Measurements from ENCODE around the gene CSRNP2.

Gene CSRNP2

DNA sequence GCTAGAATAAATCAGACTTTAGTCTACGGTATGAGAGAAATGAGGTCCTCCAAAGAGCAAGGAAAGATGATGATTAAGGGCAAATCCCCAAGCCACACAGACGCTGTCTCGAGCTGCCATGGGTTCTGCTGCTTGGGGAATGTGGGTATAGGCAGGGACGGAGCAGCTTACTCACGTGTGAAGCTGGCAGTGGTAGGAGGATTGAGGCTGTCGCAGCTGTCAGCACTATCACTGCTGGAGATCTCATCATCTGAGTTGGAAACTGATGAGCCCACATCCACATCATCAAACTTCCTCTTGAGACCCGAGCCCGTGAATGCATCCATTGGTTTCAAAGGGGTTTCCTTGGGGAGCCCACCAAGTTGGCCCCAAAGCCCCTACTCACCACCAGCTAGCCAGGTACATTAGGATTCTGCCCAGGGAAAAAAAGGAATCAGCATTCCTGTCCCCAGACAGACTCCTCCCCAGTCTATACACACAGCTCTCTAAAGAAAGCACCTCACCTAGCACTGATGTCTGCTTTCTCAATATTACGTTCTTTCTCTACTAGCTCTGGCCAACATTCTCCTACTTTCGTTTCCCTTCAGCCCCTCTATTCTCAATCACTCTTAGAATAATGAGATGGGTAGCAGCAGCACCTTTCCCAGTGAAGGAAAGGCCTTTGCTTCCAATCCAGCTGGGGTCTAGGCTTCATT lies 7.0 kb downstream of the CSRNP2 start:
- DNase-seq: peak; percentile 63

DNA sequence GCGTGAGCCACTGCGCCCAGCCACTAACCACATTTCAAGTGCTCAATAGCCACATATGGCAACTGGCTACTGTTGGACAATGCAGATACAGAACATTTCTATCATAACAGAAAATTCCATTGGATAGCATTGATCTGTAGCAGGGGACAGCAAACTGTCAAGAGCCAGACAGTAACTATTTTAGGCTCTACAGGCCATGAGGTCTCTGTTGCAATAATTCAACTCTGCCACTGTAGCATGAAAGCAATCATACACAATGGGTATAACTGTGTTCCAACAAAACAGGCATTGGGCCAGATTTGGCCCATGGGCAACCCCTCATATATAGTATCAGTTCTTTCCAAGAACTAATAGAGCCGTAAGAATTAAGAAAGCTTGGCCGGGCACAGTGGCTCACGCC lies 8.0 kb downstream of the CSRNP2 start:
- no peak for DNase-seq

- no peak for DNase-seq
Observed at GRCh38 chr12:51071663-51072062, 11.7 kb downstream of the CSRNP2 start.

DNA sequence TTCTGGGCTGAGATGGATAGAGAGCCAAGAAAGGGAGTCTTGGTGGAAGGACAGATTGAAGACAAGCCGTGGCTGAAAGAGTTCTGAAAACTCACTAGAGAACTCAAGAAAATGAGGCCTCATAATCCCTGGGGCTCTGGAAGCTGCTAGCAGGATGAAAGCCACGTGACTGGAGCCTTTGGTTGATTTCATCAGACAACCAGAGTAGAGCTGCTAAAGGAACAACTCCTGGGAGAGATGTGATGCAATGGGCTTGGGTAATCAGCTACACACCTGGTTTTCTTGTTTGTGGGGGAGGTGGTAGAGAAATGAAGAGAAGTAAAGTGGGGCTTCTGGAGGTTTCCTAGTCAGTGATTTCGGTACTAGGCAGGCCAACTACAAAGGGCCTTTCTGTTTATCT lies 13.4 kb downstream of the CSRNP2 start:
- DNase-seq: no peak

DNA sequence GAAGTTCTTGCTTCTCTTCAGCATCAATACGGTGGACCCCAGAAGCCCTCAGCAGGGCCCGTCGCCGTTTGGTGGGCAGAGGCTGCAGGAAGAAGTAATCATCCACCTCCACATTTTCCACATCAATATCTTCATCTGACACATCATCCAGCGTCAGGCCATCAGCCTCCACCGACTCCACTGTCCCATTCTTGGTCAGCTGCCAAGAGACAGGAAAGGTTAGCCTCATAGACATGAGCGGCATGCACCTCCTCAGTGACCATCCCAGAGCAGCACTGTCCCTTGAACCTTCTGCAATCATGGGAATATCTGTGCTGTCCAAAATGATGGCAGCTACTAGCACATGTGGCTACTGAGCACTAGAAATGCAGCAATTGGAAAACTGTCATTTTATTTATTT lies 15.6 kb downstream of the CSRNP2 start:
- DNase-seq: no peak

GRCh38 chr12:51067229-51067628 lies 16.2 kb downstream of the CSRNP2 start:
- no peak for DNase-seq

DNA sequence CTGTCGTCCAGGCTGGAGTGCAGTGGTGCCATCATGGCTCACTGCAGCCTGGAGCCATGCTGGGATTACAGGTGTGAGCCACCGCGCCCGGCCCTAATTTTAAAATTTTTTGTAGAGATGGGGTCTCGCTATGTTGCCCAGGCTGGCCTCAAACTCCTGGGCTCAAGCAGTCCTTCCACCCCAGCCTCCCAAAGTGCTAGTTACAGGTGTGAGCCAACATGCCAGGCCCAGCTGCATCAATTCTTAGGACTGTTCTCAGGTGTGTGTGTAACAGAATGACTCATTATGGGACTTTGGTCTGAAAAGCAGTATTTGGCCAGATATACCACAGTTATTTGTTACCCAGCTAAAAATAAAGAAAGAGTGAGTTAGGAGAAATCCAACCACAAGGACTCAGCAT lies 17.9 kb downstream of the CSRNP2 start:
- no peak for DNase-seq

- DNase-seq: no peak
Observed at GRCh38 chr12:51062631-51063397, 20.6 kb downstream of the CSRNP2 start.

DNA sequence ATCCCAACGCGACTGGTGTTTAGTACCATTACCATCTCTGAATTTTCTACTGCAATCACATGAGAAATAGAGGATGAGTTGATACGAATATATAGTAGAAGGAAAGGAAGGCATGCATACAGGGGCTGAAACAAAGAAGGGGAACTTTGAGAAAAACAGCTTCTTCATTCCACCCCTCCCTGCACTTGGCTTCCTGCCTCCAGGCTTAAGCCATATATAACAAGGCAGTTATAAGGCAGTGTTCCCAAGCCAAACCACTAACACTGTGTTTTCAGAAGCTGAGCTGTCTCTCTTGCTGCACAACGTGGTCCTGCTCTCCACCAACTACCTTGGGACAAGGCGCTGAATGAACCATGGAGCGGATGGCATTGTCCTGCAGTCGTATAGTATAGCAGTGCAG lies 24.3 kb downstream of the CSRNP2 start:
- DNase-seq: peak; percentile 19

DNA sequence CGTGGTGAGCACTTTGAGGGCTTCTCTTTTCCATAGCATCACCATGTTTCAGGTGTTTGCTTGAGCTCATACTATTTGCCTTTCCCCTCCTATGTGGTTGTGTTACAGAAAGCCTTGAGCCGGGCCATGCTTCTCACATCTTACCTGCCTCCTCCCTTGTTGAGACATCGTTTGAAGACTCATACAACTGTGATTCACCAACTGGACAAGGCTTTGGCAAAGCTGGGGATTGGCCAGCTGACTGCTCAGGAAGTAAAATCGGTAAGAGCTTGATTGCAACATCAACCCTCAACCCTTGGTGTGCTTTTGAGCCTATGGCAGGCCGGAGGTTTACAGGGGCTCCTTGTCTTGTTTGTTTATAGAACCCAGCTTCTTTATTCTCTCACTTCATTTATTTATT lies 27.2 kb downstream of the CSRNP2 start:
- no peak for DNase-seq

- DNase-seq: no peak
Observed at GRCh38 chr12:51055060-51055459, 28.3 kb downstream of the CSRNP2 start.

DNA sequence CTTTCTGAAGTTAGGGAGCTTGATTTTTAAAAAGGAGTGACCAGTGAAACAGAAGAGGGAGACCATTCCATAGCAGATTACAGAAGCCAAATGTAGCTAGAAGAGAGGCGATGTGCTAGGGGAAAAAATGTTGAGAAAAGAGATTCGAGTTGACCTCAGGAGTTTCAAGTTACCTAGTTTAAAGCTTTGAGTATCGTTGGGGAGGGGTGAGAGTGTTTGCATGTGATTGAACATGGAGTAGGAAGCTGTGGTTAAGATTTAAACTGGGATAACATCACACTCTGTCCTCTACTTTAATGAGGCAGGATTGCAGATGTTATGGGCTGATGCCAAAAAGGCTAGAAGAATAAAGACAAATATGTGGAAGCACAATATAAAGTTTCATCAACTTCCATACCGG lies 31.6 kb downstream of the CSRNP2 start:
- no peak for DNase-seq

GRCh38 chr12:51049525-51049924 lies 33.9 kb downstream of the CSRNP2 start:
- DNase-seq: no peak

GRCh38 chr12:51048661-51049251 lies 34.6 kb downstream of the CSRNP2 start:
- DNase-seq: peak; percentile 65

- peak; percentile 96 for DNase-seq
Observed at GRCh38 chr12:51047655-51048540, 35.5 kb downstream of the CSRNP2 start, which contains the start of gene LETMD1. Gene LETMD1, plus strand, starts transcription at chr12:51048327. Its CDS starts 30 bp downstream, at chr12:51048357.

GRCh38 chr12:51036279-51036678 lies 47.1 kb downstream of the CSRNP2 start:
- DNase-seq: no peak

DNA sequence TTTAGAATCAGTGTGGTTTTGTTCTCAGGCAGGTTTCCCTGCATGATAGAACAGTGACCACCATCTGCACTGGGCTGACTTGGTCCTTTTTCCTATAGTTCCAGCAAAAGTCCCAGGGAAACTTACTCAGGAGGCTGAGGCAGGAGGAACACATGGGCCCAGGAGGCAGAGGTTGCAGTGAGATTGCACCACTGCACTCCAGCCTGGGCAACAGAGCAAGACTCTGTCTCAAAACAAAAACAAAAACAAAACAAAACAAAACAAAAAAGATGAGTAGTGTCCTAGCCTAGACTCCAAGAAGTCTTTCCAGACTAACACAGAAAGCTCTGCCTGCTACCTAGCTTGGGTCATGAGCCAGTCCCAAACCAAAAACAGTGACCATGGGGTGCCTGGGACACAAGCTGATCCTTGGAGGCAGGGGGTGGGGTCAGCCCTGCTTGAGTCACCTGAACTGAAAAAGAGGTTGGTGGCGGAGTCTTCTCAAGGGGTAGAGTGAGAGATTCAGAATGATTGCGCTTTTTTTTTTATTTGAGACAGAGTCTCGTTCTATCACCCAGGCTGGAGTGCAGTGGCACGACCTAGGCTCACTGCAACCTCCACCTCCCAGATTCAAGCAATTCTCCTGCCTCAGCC lies 49.8 kb downstream of the CSRNP2 start:
- DNase-seq: no peak

- DNase-seq: no peak
Observed at GRCh38 chr12:51033048-51033447, 50.3 kb downstream of the CSRNP2 start.

DNA sequence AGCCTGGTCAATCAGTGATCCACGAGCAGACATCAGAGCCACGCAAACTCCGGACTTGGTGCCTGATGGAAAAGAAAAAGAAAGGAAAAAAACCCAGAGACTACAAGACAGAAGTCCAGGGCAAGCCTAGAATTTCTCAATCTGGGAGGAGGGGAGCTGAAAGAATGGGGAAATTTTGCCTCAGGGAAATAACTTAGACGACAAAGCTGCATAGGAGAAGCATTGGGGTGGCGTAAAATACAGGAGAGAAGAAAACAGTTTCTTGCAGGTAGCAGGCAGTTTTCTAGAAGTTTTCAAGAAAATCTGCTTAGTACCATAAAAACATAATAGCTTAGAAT lies 54.6 kb downstream of the CSRNP2 start:
- DNase-seq: no peak

GRCh38 chr12:51028126-51028812 lies 55.1 kb downstream of the CSRNP2 start:
- DNase-seq: no peak

GRCh38 chr12:51027342-51027835 lies 56.0 kb downstream of the CSRNP2 start:
- no peak for DNase-seq

All from activated effector memory CD4-positive, alpha-beta T cell treated with anti-CD3 and anti-CD28 coated beads, Interleukin-2, amount 50 U/mL, for 16 hours (primary cell).